ENCODE measurements around the gene ATP2C1.
A peak's percentile ranks its signal among the peaks of the same experiment; 100 is the strongest.

The ATP2C1 gene

DNA sequence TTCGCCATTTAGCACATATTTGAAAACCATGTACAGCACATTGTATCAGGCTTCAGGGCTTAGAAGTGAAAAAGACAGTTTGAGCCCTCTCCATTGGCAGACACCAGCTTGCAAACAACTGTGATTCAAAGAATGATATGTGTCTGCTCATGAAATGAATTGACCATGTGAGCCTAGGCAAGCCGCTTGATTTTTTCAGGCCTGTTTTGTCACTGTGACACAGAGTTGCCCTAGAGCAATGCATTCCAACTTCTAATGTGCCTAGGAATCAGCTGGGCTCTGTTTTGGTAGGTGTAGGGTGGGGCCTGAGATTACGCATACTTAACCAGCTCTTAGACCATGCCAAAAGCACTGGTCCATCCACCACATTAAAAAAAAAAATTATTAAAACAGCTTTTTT is 53.0 kb downstream of the ATP2C1 start:
- Mint-ChIP-seq H3K4me1 (ENCODE audit: low read depth) (peaks cover 18% of the 10 kb centered on the region), H3K36me3 (ENCODE audit: low read depth) (peaks cover 81% of the 10 kb centered on the region), H3K27me3 (no peaks in the 10 kb centered on the region), H3K9me3 (no peaks in the 10 kb centered on the region), H3K27ac (no peak overlapping the region), H3K4me3 (no peak overlapping the region)

GRCh38 chr3:130948001-130948773 is 54.3 kb downstream of the ATP2C1 start:
- Mint-ChIP-seq H3K9me3 (no peaks in the 10 kb centered on the region), H3K27ac (no peak overlapping the region), H3K27me3 (no peaks in the 10 kb centered on the region), H3K4me1 (ENCODE audit: low read depth) (peaks cover 18% of the 10 kb centered on the region), H3K4me3 (no peak overlapping the region), H3K36me3 (ENCODE audit: low read depth) (peaks cover 76% of the 10 kb centered on the region)

GRCh38 chr3:130948929-130949328 is 55.0 kb downstream of the ATP2C1 start:
- Mint-ChIP-seq H3K36me3 (ENCODE audit: low read depth) (peaks cover 76% of the 10 kb centered on the region), H3K27ac (peak overlapping the region; percentile 24), H3K27me3 (no peaks in the 10 kb centered on the region), H3K4me1 (ENCODE audit: low read depth) (peaks cover 18% of the 10 kb centered on the region), H3K9me3 (no peaks in the 10 kb centered on the region), H3K4me3 (no peak overlapping the region)

DNA sequence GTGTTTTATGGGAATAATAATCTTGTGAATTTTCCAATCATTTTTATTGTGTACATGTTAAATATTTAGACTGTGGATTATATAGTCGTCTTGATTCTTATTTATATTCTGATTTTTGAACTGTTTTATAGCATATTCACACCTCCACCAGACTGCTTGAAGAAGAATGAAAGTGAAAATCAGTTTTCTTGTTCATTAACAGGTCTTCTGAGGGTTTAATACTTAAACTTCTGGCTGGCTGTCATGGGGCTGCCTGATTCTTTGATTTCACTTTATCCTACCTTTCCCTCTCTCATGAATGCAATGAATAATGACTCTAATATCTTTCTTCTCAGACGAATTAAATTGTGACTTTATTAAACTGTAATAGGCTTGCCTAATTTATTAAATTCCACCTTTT is 56.2 kb downstream of the ATP2C1 start:
- Mint-ChIP-seq H3K27me3 (no peaks in the 10 kb centered on the region), H3K4me1 (ENCODE audit: low read depth) (peaks cover 18% of the 10 kb centered on the region), H3K36me3 (ENCODE audit: low read depth) (peaks cover 73% of the 10 kb centered on the region), H3K27ac (no peak overlapping the region), H3K9me3 (no peaks in the 10 kb centered on the region), H3K4me3 (no peak overlapping the region)

DNA sequence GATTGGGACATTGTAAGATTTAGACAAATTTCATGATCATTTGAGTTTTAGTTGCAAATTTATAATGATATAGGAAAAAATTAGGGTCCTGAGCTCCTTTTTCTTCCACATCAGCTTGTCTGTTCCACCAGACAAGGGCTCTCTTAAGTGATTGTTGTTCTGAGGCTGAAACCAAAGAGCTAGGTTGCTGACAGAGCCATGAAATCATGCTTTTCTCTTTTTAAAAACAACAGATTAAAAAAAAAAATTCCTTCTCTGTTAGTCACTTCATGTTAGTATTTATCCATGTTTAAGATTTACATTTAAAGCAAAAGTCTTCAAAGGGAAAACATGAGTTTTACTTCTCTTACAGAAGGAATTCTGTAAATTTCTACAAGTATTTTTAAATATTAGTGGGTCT is 56.8 kb downstream of the ATP2C1 start:
- H3K9me3 Mint-ChIP-seq: no peaks in the 10 kb centered on the region
- H3K36me3 Mint-ChIP-seq (ENCODE audit: low read depth): peaks cover 71% of the 10 kb centered on the region
- H3K4me1 Mint-ChIP-seq (ENCODE audit: low read depth): peaks cover 18% of the 10 kb centered on the region
- H3K27me3 Mint-ChIP-seq: no peaks in the 10 kb centered on the region
- no peak overlapping the region for H3K4me3 Mint-ChIP-seq
- H3K27ac Mint-ChIP-seq: no peak overlapping the region

DNA sequence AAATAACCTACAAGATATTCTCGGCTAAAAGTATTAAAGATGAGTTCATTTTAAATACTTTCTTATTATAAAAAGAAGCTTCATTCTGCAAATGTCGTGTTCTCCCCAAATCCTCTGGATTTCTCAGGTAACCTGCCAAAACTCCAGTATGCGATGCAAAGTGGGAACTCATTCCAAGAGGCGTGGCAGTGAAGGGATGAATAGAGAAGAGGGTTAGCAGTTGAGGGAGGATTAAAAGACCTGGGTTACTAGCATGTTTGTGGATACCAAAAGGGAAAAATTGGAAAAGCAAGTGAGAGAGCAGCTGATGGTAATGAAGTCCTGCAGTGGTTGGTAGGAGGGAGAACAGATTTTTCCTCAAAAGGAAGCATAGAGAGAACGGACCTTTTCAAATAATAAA is 61.6 kb downstream of the ATP2C1 start:
- Mint-ChIP-seq H3K4me1 (ENCODE audit: low read depth) (no peaks in the 10 kb centered on the region), H3K36me3 (ENCODE audit: low read depth) (peaks cover 58% of the 10 kb centered on the region), H3K27ac (no peak overlapping the region), H3K9me3 (no peaks in the 10 kb centered on the region), H3K4me3 (no peak overlapping the region), H3K27me3 (no peaks in the 10 kb centered on the region)

DNA sequence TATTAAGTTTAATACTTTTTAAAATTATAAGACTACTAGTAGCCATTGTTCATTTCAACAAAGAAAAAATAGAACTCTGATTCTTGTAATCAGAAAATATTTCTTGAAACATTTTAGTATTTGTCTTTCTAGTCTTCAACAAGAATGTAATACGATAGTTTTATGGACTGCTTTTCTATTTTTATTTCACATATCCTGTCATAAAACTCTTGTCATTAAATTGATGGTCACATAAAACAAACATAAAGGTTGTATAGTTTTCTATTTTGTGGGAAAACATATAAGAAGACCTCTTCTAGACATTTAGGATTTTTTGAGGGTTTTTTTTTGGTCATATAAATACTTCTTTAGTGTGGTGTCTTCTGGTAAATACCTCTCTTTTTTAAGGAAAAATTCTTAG is 62.4 kb downstream of the ATP2C1 start:
- H3K36me3 Mint-ChIP-seq (ENCODE audit: low read depth): peaks cover 65% of the 10 kb centered on the region
- H3K4me3 Mint-ChIP-seq: no peak overlapping the region
- no peaks in the 10 kb centered on the region for H3K27me3 Mint-ChIP-seq
- H3K9me3 Mint-ChIP-seq: no peaks in the 10 kb centered on the region
- H3K4me1 Mint-ChIP-seq (ENCODE audit: low read depth): no peaks in the 10 kb centered on the region
- no peak overlapping the region for H3K27ac Mint-ChIP-seq

DNA sequence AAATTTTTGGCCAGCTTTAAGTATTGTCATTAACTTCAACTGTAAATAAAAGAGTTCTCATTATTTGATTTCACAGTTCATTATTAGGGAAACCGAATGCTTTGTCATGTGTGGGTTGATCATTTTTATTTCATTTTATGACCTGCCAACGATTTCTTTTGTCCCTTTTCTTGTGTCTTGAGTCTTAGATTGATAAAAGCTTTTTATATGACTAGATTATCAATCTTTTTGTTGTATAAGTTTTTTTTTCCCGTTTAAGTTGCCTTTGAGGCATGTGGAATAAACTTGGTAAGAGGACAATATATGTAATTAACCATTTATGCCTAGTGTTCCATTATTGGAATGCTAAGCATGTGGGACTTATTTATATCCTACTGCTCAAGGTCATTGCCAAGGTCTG is 62.8 kb downstream of the ATP2C1 start:
- Mint-ChIP-seq H3K9me3 (no peaks in the 10 kb centered on the region), H3K4me1 (ENCODE audit: low read depth) (no peaks in the 10 kb centered on the region), H3K27ac (no peak overlapping the region), H3K27me3 (no peaks in the 10 kb centered on the region), H3K36me3 (ENCODE audit: low read depth) (peaks cover 69% of the 10 kb centered on the region), H3K4me3 (no peak overlapping the region)

GRCh38 chr3:130960139-130960795 is 66.4 kb downstream of the ATP2C1 start:
- H3K9me3 Mint-ChIP-seq: no peaks in the 10 kb centered on the region
- peaks cover 68% of the 10 kb centered on the region for H3K36me3 Mint-ChIP-seq (ENCODE audit: low read depth)
- H3K27ac Mint-ChIP-seq: no peak overlapping the region
- H3K27me3 Mint-ChIP-seq: no peaks in the 10 kb centered on the region
- no peaks in the 10 kb centered on the region for H3K4me1 Mint-ChIP-seq (ENCODE audit: low read depth)
- H3K4me3 Mint-ChIP-seq: no peak overlapping the region

- Mint-ChIP-seq H3K36me3 (ENCODE audit: low read depth) (peaks cover 73% of the 10 kb centered on the region), H3K4me3 (no peak overlapping the region), H3K27ac (no peak overlapping the region), H3K27me3 (no peaks in the 10 kb centered on the region), H3K4me1 (ENCODE audit: low read depth) (no peaks in the 10 kb centered on the region), H3K9me3 (no peaks in the 10 kb centered on the region)
Measured at GRCh38 chr3:130961458-130961857, 67.6 kb downstream of the ATP2C1 start.

GRCh38 chr3:130963444-130963843 is 69.6 kb downstream of the ATP2C1 start:
- Mint-ChIP-seq H3K36me3 (ENCODE audit: low read depth) (peaks cover 82% of the 10 kb centered on the region), H3K27me3 (no peaks in the 10 kb centered on the region), H3K4me3 (no peak overlapping the region), H3K27ac (no peak overlapping the region), H3K9me3 (no peaks in the 10 kb centered on the region), H3K4me1 (ENCODE audit: low read depth) (no peaks in the 10 kb centered on the region)

GRCh38 chr3:130963878-130964277 is 70.0 kb downstream of the ATP2C1 start:
- Mint-ChIP-seq H3K36me3 (ENCODE audit: low read depth) (peaks cover 84% of the 10 kb centered on the region), H3K4me1 (ENCODE audit: low read depth) (no peaks in the 10 kb centered on the region), H3K9me3 (no peaks in the 10 kb centered on the region), H3K27ac (no peak overlapping the region), H3K27me3 (no peaks in the 10 kb centered on the region), H3K4me3 (no peak overlapping the region)

GRCh38 chr3:130967281-130967680 is 73.4 kb downstream of the ATP2C1 start:
- H3K27me3 Mint-ChIP-seq: no peaks in the 10 kb centered on the region
- no peak overlapping the region for H3K27ac Mint-ChIP-seq
- no peaks in the 10 kb centered on the region for H3K4me1 Mint-ChIP-seq (ENCODE audit: low read depth)
- peaks cover 84% of the 10 kb centered on the region for H3K36me3 Mint-ChIP-seq (ENCODE audit: low read depth)
- H3K4me3 Mint-ChIP-seq: no peak overlapping the region
- no peaks in the 10 kb centered on the region for H3K9me3 Mint-ChIP-seq

DNA sequence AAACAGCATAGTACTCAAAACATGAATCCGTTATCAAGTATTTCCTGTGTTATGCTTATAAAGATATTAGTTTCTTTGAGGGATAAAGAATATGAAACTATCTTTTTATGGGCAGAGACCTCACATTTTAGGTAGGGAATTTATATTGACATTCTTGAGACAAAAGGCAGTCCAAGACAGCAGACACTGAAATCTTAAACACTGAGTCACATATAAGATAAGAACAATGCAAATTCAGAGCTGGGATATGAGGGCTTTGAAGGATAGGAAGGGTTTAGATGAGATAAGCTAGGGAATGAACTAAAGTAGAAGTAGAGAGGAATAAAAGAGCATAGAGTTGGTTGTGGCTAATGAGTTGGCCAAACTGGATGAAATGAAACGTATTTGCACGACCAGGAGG is 74.3 kb downstream of the ATP2C1 start:
- H3K27me3 Mint-ChIP-seq: no peaks in the 10 kb centered on the region
- no peak overlapping the region for H3K27ac Mint-ChIP-seq
- H3K36me3 Mint-ChIP-seq (ENCODE audit: low read depth): peaks cover 86% of the 10 kb centered on the region
- H3K4me1 Mint-ChIP-seq (ENCODE audit: low read depth): no peaks in the 10 kb centered on the region
- no peak overlapping the region for H3K4me3 Mint-ChIP-seq
- no peaks in the 10 kb centered on the region for H3K9me3 Mint-ChIP-seq

GRCh38 chr3:130969621-130970020 is 75.7 kb downstream of the ATP2C1 start:
- Mint-ChIP-seq H3K27ac (no peak overlapping the region), H3K27me3 (no peaks in the 10 kb centered on the region), H3K4me3 (no peak overlapping the region), H3K36me3 (ENCODE audit: low read depth) (peaks cover 78% of the 10 kb centered on the region), H3K4me1 (ENCODE audit: low read depth) (no peaks in the 10 kb centered on the region), H3K9me3 (no peaks in the 10 kb centered on the region)

DNA sequence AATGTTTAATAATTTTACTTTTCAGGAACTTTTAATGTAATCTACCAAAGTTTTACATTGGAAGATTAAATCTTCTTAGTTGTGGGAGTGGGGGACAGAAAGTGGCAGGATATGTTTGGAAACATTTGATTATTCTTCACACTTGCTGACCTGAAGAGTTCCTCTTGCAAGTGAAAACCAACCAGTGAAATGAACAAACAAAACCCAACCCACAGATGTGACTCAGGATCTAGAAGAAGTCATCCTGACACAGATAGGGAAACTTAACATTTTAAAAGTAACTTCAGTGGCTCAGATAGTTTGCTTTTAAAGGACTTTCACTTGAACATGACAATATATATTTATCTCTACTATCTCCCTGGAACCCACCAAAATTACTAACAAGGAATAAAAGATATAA is 77.3 kb downstream of the ATP2C1 start:
- no peaks in the 10 kb centered on the region for H3K4me1 Mint-ChIP-seq (ENCODE audit: low read depth)
- H3K36me3 Mint-ChIP-seq (ENCODE audit: low read depth): peaks cover 77% of the 10 kb centered on the region
- H3K27ac Mint-ChIP-seq: no peak overlapping the region
- no peak overlapping the region for H3K4me3 Mint-ChIP-seq
- H3K9me3 Mint-ChIP-seq: no peaks in the 10 kb centered on the region
- no peaks in the 10 kb centered on the region for H3K27me3 Mint-ChIP-seq
